GM19455 (cell line): ENCODE measurements around the gene ASAP2.

Experiments
- ATAC-seq: cut with Tn5 transposase; IDR thresholded peaks from one replicate; pipeline ENCODE4 v1.9.1; 2021; ENCODE audit not compliant: unreplicated experiment

The ASAP2 gene

GRCh38 chr2:9315280-9315847 is 108.8 kb downstream of the ASAP2 start:
- no peak for ATAC-seq

GRCh38 chr2:9317559-9317958 is 110.9 kb downstream of the ASAP2 start:
- ATAC-seq: no peak

DNA sequence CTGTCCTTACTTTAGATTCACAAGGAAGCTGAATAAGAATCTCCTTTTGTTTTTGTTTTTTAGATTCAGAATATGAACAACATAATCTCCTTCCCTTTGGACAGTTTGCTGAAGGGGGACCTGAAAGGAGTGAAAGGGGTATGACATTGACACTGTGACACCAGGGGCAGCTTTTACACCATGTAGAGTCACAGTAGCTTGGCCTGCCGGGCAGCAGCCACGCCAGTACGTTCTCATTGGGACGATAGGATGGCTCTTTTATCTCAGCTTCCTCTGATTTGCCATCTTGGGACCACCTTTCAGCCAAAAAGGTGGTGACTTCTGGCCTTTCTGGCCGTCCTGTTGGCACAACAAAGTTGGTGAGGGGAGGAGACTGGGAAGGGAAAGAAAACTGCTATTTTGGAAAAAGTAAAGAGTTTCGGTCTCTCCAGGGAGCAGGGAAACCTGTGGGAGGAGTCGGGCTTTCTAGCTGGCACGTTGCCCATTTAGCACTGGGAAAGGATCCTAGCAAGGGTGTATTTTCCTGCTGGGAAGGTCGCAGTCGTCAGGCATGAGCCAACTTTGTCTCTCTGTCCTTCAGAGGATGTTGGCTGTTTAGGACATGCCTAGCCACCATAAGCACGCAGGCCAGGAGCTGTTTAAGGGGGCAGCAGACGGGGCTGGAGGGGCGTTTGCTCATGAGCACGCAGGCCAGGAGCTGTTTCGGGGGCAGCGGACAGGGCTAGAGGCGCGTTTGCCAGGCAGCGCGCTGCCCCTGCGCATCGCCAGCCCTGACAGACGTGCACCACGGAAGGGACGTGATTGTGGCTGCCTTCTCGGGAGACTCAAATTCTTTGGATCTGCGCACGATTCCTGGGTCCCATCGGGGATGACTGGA is 112.1 kb downstream of the ASAP2 start:
- no peak for ATAC-seq

DNA sequence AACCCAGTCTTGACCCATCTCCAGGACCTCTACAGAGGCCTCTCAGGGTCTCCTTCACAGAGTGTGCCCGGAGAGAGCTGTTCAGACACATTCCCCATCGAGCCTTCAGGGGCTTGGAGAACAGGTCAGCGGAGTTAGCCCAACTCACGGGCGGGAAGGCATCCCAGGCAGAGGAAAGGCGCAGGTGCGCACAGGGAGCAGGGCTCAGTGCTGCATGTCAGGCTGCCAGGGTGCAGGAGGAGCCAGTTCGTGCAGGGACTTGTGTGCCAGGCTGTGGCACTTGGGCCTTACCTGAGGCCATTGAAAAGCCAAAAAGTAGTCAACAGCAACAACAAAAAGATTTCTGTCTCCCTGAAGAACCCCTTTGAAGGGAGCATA is 112.7 kb downstream of the ASAP2 start:
- ATAC-seq: no peak

- ATAC-seq: no peak
These were observed 116.0 kb downstream of the ASAP2 start for GRCh38 chr2:9322576-9322975.

DNA sequence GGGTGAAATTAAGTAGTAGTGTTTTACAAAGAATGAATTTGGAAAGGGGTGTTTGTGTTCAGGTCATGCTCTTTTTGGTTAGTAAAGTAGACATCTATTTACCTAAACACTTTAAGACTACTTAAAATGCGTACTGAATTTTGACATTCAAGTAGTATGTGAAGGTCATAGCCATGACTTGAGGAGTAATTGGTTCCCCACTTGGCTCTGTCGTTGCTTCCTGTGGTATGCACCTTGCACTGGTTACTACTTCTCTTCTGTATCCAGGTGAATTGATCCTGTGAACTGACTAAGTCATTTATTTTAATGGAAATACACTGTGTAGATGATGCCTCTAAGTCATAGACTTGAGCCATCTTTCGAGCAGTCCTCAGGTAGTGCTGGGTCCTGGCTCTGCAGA is 118.8 kb downstream of the ASAP2 start:
- no peak for ATAC-seq

- no peak for ATAC-seq
These were observed 120.4 kb downstream of the ASAP2 start for GRCh38 chr2:9326975-9327374.

DNA sequence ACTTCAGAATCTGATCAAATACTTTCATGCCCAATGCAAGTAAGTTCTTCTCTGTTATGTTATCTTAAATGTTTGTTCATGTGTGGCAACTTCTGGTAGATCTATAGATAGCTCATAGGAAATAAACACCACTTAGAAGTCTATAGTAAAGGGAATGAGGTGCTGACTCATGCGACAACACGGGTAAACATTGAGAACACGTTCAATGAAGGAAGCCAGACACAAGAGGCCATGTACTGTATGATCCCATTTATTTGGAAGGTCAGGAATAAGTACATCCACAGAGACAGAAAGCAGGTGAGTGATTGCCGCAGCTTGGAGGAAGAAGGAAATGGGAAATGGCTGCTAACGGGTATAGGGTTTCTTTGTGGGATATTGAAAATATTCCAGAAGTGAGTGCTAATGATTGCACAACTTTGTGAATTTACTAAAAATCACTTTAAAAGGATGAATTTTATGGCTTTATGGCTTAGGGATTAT is 121.3 kb downstream of the ASAP2 start:
- no peak for ATAC-seq

GRCh38 chr2:9328931-9329330 is 122.3 kb downstream of the ASAP2 start:
- ATAC-seq: no peak

DNA sequence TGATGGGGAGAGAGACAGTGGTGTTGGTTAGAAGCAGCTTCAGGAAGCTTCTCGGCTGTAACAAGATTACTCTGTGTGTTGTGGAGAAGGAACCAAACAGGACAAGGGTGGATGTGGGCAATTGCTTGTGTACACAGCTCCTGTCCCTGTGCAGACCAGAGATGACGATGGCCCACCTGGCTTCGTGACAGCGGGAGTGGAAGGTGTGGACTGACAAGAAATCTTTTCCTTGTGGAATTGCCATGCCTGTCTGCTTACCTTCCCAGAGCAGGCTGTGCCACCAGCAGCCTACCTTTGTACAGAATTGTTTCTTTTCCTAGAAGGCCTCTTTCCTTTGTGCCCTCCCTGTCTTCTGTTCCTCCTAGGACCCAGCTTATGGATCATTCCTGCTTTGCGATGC is 122.9 kb downstream of the ASAP2 start:
- ATAC-seq: no peak

- ATAC-seq: no peak
These were observed 124.1 kb downstream of the ASAP2 start for GRCh38 chr2:9330612-9331270.

DNA sequence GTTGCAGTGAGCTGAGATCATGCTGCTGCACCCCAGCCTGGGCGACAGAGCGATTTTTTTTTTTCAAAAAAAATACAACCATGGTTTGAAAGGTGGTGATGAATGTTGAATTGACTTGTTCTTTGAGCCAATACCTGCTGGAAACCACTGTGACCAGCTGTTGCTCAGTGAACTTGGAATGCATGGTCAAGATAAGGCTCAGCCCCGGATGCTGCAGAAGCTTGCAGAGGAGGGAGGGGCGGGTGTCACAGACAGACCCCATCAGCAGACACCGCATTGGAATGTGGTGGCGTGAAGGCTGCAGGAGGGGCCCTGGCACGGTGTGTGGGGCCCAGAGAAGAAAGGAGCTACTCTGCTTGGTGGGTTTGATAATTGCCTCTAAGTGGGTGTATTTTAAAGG is 125.1 kb downstream of the ASAP2 start:
- no peak for ATAC-seq

GRCh38 chr2:9332136-9332852 is 125.7 kb downstream of the ASAP2 start:
- no peak for ATAC-seq

GRCh38 chr2:9332853-9333245 is 126.2 kb downstream of the ASAP2 start:
- no peak for ATAC-seq

DNA sequence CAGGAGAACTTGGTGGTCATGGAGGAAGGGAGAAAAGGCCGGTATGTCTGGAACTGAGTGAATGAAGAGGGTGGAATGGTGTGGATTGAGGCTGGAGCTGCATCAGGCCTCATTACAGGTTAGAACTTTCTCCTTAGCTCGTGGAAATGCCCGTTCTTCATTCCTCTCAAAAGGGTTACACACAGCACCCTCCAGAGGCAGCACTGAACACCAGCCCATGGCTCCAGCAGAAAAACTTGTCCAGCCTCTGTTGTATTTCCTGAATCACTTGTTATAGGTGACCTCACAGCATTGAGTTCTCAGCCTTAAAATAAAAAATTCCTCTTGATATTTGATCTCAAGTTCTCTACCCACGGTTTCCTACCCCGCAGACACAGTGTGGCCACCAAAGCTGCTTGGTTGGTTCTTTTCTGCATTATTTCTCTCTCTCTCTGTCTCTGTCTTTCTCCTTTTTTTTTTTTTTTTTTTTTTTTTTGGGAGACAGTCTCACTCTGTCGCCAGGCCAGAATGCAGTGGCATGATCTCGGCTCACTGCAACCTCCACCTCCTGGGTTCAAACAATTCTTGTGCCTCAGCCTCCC is 127.1 kb downstream of the ASAP2 start:
- no peak for ATAC-seq

DNA sequence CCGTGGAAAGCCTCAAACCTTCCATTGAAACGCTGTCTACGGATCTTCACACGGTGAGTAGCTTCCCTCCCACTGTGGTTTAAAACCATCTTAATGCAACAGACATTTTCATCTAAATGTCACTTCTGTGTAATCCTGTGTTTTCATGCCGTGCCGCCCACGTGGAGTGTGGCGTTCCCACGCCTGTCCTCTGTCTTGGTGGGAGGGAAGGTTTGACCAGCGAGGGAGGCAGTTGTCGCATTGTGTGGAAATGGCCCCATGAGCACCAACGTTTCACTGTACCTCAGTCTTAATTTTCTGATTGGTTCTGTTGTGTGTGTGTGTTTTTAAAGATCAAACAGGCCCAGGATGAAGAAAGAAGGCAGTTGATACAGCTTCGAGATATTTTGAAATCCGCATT is 128.1 kb downstream of the ASAP2 start:
- ATAC-seq: no peak

DNA sequence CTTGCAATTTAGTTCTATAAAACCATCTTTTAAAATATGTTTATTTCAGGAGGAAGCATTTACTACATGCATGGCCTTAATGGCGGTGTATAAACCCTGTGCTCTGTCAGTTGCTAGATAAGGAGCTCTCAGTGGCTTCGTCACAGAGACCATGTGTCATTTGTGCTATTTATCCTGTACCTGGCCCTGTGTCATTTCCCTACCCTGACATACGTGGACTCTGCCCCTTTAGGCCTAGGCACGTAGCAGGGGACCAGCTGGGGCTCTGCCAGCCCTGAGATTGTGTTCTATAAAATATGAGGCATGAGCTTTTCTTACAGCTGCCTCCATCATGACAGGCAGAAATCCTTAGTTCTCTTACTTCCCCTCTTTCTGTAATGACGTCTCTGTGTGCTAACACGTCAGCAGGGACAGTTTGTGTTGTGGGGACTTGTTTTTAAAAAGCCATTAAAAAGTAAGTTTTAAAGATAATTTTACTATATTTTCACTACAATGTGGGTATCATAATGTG is 128.8 kb downstream of the ASAP2 start:
- ATAC-seq: no peak

DNA sequence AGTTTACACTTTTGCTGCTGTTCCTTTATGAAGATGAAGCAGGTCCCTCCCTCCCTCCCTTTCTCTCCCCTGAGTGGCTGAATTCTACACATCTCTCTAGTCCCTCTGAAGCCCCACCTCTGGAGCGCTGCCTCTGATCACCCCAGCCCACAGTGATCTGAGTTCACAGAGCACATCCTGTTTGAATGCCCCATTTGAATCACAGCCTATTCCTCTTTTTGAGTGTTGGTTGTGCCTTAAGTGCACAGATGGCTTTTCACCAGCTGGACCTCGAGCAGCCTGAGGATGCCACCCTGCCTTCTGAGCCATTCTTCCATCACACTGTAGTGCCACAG is 129.6 kb downstream of the ASAP2 start:
- ATAC-seq: no peak

GRCh38 chr2:9336576-9337314 is 130.1 kb downstream of the ASAP2 start:
- no peak for ATAC-seq

DNA sequence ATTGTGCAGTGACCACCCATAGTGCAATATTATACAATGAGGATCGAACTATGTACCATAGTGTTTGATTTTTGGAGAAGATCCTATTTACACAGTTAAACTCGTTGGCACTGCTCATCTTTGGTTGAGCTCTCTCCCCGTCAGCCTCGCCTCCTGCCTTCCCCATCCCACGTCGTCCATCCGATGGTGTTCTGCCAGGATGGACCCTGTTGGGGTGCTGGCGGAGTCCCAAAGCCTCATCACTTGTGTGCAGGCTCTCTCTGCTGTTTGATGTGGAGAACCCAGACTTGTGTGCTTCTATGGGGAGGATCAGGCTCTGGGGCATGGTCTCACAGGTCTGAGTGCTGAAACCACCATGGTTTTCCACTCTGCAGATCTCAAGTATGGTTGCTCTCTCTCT is 131.3 kb downstream of the ASAP2 start:
- ATAC-seq: no peak
